SK-N-SH (cell line): ENCODE results near the gene MT1E. TPM values are rescaled to one million over a fixed set of nuclear protein-coding genes. Genes with fewer than 3 reads are reported as not detected.

Experiments
- CTCF ChIA-PET: fragments of 300-600, 350-600 bp; formaldehyde crosslinking; extraction: SDS; loops from one replicate; lab custom pipeline; 2021; lab: Yijun Ruan, JAX
- POLR2A ChIA-PET: fragments of 350-600 bp; sonication (Branson Sonifier 250); formaldehyde crosslinking; extraction: SDS; loops from one replicate; lab custom pipeline; 2020; ENCODE audit warnings: antibody characterized with exemption, inconsistent platforms; lab: Yijun Ruan, JAX
- DNase-seq: peaks from one replicate; pipeline ENCODE4 v3.0.0; 2012
- H2AFZ ChIP-seq: fragments of 200-600 bp; sonication (generic); 2 replicates; pipeline ENCODE4 v1.8.1; 2016; ENCODE audit warnings: antibody characterized with exemption, mild to moderate bottlenecking, low read depth
- H3F3A ChIP-seq: fragments of 200-600 bp; sonication (generic); replicated peaks from 2 replicates; pipeline ENCODE3; 2016; ENCODE audit warnings: antibody characterized with exemption, mild to moderate bottlenecking; ENCODE audit not compliant: insufficient read depth
- H3K27ac ChIP-seq, 2 experiments: fragments of 200-500 bp in 1 of 2; fragments of 200-600 bp in 1 of 2; sonication (Bioruptor generic) in 1 of 2; sonication (generic), shearing (Covaris generic) in 1 of 2; 2 replicates each; pipeline versions ENCODE4 v1.5.1 to v1.6.1; 2014 to 2016; ENCODE audit warnings: low read depth in 2 of 2, inconsistent platforms in 1 of 2, low read length in 1 of 2, mild to moderate bottlenecking in 1 of 2, mixed read lengths in 1 of 2
- H3K27me3 ChIP-seq: fragments of 200-600 bp; sonication (generic), shearing (Covaris generic); 2 replicates; pipeline ENCODE4 v1.6.1; 2016; ENCODE audit warnings: mixed run types; ENCODE audit not compliant: insufficient read depth
- H3K36me3 ChIP-seq, 2 experiments: fragments of 200-500 bp in 1 of 2; fragments of 200-600 bp in 1 of 2; sonication (Bioruptor generic) in 1 of 2; sonication (generic) in 1 of 2; replicated peaks in 1 of 2; 2 replicates each; pipeline versions ENCODE3 to v1.5.1; 2014 to 2016; ENCODE audit warnings: low read length in 1 of 2, mild to moderate bottlenecking in 1 of 2; ENCODE audit not compliant: insufficient read depth in 2 of 2, control insufficient read depth in 1 of 2
- H3K4me1 ChIP-seq, 2 experiments: fragments of 200-500 bp in 1 of 2; fragments of 200-600 bp in 1 of 2; sonication (Bioruptor generic) in 1 of 2; sonication (generic), shearing (Covaris generic) in 1 of 2; 2 replicates each; pipeline versions ENCODE4 v1.5.1 to v1.6.1; 2014 to 2016; ENCODE audit warnings: low read depth in 1 of 2, low read length in 1 of 2, mixed run types in 1 of 2; ENCODE audit not compliant: insufficient read depth in 2 of 2, control insufficient read depth in 1 of 2
- H3K4me2 ChIP-seq: fragments of 200-600 bp; sonication (generic), shearing (Covaris generic); 2 replicates; pipeline ENCODE4 v1.6.1; 2017; ENCODE audit warnings: mixed run types
- H3K4me3 ChIP-seq, 2 experiments: fragments of 200-500 bp in 1 of 2; fragments of 200-600 bp in 1 of 2; sonication (Bioruptor generic) in 1 of 2; sonication (generic), shearing (Covaris generic) in 1 of 2; 2 replicates each; pipeline versions ENCODE4 v1.5.1 to v1.8.1; 2014 to 2016; ENCODE audit warnings: low read depth in 2 of 2, inconsistent platforms in 1 of 2, low read length in 1 of 2, mild to moderate bottlenecking in 1 of 2, mixed read lengths in 1 of 2, moderate library complexity in 1 of 2
- H3K79me2 ChIP-seq: fragments of 200-600 bp; sonication (generic); 2 replicates; pipeline ENCODE4 v1.8.1; 2017; ENCODE audit warnings: mild to moderate bottlenecking; ENCODE audit not compliant: insufficient read depth
- H3K9ac ChIP-seq: fragments of 200-600 bp; sonication (generic); 2 replicates; pipeline ENCODE4 v1.6.1; 2017; ENCODE audit warnings: mixed run types
- H3K9me2 ChIP-seq: fragments of 200-600 bp; sonication (generic); 2 replicates; pipeline ENCODE4 v1.6.1; 2017; ENCODE audit warnings: mixed run types
- H3K9me3 ChIP-seq: fragments of 200-600 bp; sonication (generic); 2 replicates; pipeline ENCODE4 v1.6.1; 2017; ENCODE audit warnings: mixed run types, mild to moderate bottlenecking, moderate library complexity
- H4K20me1 ChIP-seq: fragments of 200-600 bp; sonication (generic); 2 replicates; pipeline ENCODE4 v1.6.1; 2017; ENCODE audit warnings: mild to moderate bottlenecking, mixed run types; ENCODE audit not compliant: insufficient read depth
- EZH2phosphoT487 ChIP-seq: fragments of 200-600 bp; sonication (generic); IDR thresholded peaks from 2 replicates; pipeline ENCODE4 v1.6.1; 2017; ENCODE audit warnings: low read depth, mixed run types, mild to moderate bottlenecking, antibody characterized with exemption, moderate library complexity, borderline replicate concordance
- JUND ChIP-seq: IDR thresholded peaks from 2 replicates; pipeline ENCODE4 v1.4.0; 2012
- MAX ChIP-seq: IDR thresholded peaks from 2 replicates; pipeline ENCODE4 v1.4.0; 2012; ENCODE audit warnings: low read depth
- MXI1 ChIP-seq: IDR thresholded peaks from 2 replicates; pipeline ENCODE4 v1.6.1; 2012; ENCODE audit warnings: mild to moderate bottlenecking, low read depth, low read length, improper control_type of control experiment
- NRF1 ChIP-seq: IDR thresholded peaks from 2 replicates; pipeline ENCODE4 v1.6.1; 2012; ENCODE audit warnings: low read depth, mild to moderate bottlenecking, low read length
- REST ChIP-seq: IDR thresholded peaks from 2 replicates; pipeline ENCODE4 v1.6.1; 2012; ENCODE audit warnings: mild to moderate bottlenecking, low read depth, low read length, moderate library complexity
- RFX5 ChIP-seq: IDR thresholded peaks from 2 replicates; pipeline ENCODE4 v1.6.1; 2012; ENCODE audit warnings: mild to moderate bottlenecking, improper control_type of control experiment, low read length
- TAF1 ChIP-seq: IDR thresholded peaks from 2 replicates; pipeline ENCODE4 v1.6.1; 2012; ENCODE audit warnings: low read depth, mild to moderate bottlenecking, low read length, moderate library complexity, borderline replicate concordance
- USF1 ChIP-seq: IDR thresholded peaks from 2 replicates; pipeline ENCODE4 v1.4.0; 2012; ENCODE audit warnings: low read depth, borderline replicate concordance
- ZBTB33 ChIP-seq: IDR thresholded peaks from 2 replicates; pipeline ENCODE4 v1.4.0; 2012; ENCODE audit warnings: low read depth, borderline replicate concordance
- WGBS: methylation state at CpG from one replicate; pipeline ENCODE4 v1.1.6; 2017; ENCODE audit warnings: low lambda C conversion rate; 5-methylcytosine and 5-hydroxymethylcytosine counted together
- polyA plus RNA-seq, 3 experiments: library from polyadenylated mRNA; depleted of rRNA; stranded (reverse); fragments of >200 nt; gene quantifications; 2 replicates each; pipeline ENCODE4 v1.2.3, GENCODE V29; 2012

The MT1E gene
- polyA plus RNA-seq, 1 of the 3 experiments (the other 2 are of a cell fraction), result 205 TPM

- no peak for TF ChIP-seq REST
- TF ChIP-seq MAX, result no peak
- TF ChIP-seq RFX5, result no peak
- no peak for TF ChIP-seq ZBTB33
- TF ChIP-seq USF1, result no peak
- no peak for TF ChIP-seq NRF1
- no peak for TF ChIP-seq JUND
- no peak for TF ChIP-seq MXI1
- no peak for TF ChIP-seq TAF1
- TF ChIP-seq, all 33 proteins: peak for 0
These were observed 17.6 kb downstream of the MT1E start (continued) for GRCh38 chr16:56643080-56643778.

GRCh38 chr16:56643833-56644232 is 18.3 kb downstream of the MT1E start:
- H3K4me2 ChIP-seq, result no peak overlapping the region
- no peak overlapping the region for H3K9ac ChIP-seq
- H3K36me3 ChIP-seq, result no peaks in the 10 kb centered on the region
- H2AFZ ChIP-seq, result no peak overlapping the region
- H3K9me3 ChIP-seq, result no peaks in the 10 kb centered on the region
- no peak overlapping the region for H3K27ac ChIP-seq
- DNase-seq, result no peak
- H4K20me1 ChIP-seq, result no peaks in the 10 kb centered on the region
- H3K79me2 ChIP-seq, result no peaks in the 10 kb centered on the region
- no peaks in the 10 kb centered on the region for H3K9me2 ChIP-seq
- CTCF ChIA-PET, result interaction anchor here (0.9 to 1.3 kb wide), 3 partner anchors 10 to 41 kb away, joined by 3 to 4 read pairs (median 3); no protein-coding TSS in a partner anchor
- no peaks in the 10 kb centered on the region for H3F3A ChIP-seq
- H3K4me3 ChIP-seq, result no peak overlapping the region
- H3K27me3 ChIP-seq, result 0 out of 2 replicates have a peak, but pooled peaks cover 19% of the 10 kb centered on the region
- POLR2A ChIA-PET, result no interaction called here
- WGBS, result 74% methylated on average over 5 of the region's 5 CpGs
- H3K4me1 ChIP-seq, result no peaks in the 10 kb centered on the region; a peak in 1 of 4 replicates
- TF ChIP-seq EZH2phosphoT487 (no peak), REST (peak; percentile 79; the same call in 1 of the 2 replicates)
